Erythroblast (primary cell): Measurements from ENCODE around the gene TNFSF15.

ENCODE experiments used
- GATA1 ChIP-seq: IDR thresholded peaks from 2 replicates; pipeline ENCODE4 v1.6.1; 2011; ENCODE audit warnings: low read depth, mild to moderate bottlenecking, control low read depth, low read length, moderate library complexity
- POLR2A ChIP-seq: IDR thresholded peaks from 2 replicates; pipeline ENCODE4 v1.6.1; 2011; ENCODE audit warnings: mild to moderate bottlenecking, low read length

GRCh38 chr9:114826431-114826830 is 20.6 kb upstream of the TNFSF15 start:
- TF ChIP-seq POLR2A (no peak), GATA1 (no peak)
